Sigmoid colon (tissue), 4 donors: ENCODE results near the gene REX1BD.

Experiments used
- EP300 ChIP-seq, 4 donors: sonication (generic); formaldehyde crosslinking; IDR thresholded peaks; one replicate each; pipeline ENCODE4 v1.6.1; 2017; ENCODE audit warnings: antibody characterized with exemption in 4 of 4
- POLR2A ChIP-seq, 2 donors: fragments of 450-650 bp; IDR thresholded peaks; one replicate each; pipeline ENCODE4 v1.6.1; 2016; ENCODE audit warnings: antibody characterized with exemption in 2 of 2, mild to moderate bottlenecking in 2 of 2, moderate library complexity in 2 of 2
- POLR2AphosphoS5 ChIP-seq, 4 donors: sonication (generic); formaldehyde crosslinking; IDR thresholded peaks; one replicate each; pipeline ENCODE4 v1.6.1; 2017; ENCODE audit warnings: antibody characterized with exemption in 4 of 4
- TF ChIP-seq, protein P1 (sequence below), 4 experiments: fragments of 450-650 bp in 3 of 4; fragments of 200-600 bp in 1 of 4; IDR thresholded peaks; one replicate each; pipeline ENCODE4 v1.5.1; 2016 to 2019; ENCODE audit warnings: antibody characterized with exemption in 4 of 4, mild to moderate bottlenecking in 3 of 4, moderate library complexity in 2 of 4

DNA sequence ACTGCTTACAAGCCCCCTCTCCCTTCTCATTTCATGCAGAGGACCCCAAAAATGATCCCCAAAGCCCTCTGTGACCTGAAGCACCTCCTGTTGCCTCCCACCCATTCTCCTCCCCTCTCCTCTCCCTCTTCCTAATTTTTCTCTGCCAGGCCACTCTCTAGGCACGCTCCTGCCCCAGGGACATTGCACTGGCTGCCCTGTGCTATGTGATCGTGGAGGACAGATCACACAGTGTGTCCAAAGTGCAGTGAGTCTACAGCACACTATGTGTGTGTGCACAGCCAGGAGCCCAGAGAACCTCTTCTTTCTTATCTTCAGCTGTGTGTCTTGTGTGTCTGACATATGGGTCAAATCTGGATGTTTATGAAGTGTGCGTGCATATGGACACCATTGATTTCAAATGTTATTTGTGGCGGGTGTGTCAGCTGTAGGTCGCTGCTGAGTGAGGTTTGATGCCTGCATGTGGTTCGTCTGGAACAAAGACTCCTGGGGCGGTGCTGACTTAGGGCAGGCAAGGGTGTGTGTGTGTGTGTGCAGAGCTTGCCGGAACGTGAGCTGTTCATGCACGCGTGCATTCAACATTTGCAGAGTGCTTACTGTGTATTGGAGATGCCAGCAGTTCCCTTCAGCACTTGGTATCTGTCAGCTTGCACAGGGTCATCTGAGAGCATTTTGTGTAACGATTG, 46.2 kb downstream of the REX1BD start:
- TF ChIP-seq, protein P1, sequence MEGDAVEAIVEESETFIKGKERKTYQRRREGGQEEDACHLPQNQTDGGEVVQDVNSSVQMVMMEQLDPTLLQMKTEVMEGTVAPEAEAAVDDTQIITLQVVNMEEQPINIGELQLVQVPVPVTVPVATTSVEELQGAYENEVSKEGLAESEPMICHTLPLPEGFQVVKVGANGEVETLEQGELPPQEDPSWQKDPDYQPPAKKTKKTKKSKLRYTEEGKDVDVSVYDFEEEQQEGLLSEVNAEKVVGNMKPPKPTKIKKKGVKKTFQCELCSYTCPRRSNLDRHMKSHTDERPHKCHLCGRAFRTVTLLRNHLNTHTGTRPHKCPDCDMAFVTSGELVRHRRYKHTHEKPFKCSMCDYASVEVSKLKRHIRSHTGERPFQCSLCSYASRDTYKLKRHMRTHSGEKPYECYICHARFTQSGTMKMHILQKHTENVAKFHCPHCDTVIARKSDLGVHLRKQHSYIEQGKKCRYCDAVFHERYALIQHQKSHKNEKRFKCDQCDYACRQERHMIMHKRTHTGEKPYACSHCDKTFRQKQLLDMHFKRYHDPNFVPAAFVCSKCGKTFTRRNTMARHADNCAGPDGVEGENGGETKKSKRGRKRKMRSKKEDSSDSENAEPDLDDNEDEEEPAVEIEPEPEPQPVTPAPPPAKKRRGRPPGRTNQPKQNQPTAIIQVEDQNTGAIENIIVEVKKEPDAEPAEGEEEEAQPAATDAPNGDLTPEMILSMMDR (IDR thresholded peaks at IDR 0.05): no peak
- TF ChIP-seq EP300 (IDR thresholded peaks at IDR 0.05) (no peak), POLR2A (IDR thresholded peaks at IDR 0.05) (no peak), POLR2AphosphoS5 (IDR thresholded peaks at IDR 0.05) (no peak)
